GM18951 (cell line): ENCODE results near the gene KDM8.
A peak's percentile ranks its signal among the peaks of the same experiment; 100 is the strongest.

Source experiments
- POLR2A ChIP-seq: IDR thresholded peaks from 4 replicates; pipeline ENCODE4 v1.6.1; 2011; ENCODE audit warnings: mild to moderate bottlenecking; ENCODE audit not compliant: insufficient read length, insufficient read depth; ENCODE audit errors: extremely low read depth
- in situ Hi-C: fragments of 300-500 bp; cut with MboI; formaldehyde crosslinking; loops from one replicate; pipeline ENCODE4 v1.12.0; 2022; ENCODE audit warnings: low sequenced_read_pairs, mixed read lengths, inconsistent platforms; ENCODE audit not compliant: unreplicated experiment

Gene KDM8

DNA sequence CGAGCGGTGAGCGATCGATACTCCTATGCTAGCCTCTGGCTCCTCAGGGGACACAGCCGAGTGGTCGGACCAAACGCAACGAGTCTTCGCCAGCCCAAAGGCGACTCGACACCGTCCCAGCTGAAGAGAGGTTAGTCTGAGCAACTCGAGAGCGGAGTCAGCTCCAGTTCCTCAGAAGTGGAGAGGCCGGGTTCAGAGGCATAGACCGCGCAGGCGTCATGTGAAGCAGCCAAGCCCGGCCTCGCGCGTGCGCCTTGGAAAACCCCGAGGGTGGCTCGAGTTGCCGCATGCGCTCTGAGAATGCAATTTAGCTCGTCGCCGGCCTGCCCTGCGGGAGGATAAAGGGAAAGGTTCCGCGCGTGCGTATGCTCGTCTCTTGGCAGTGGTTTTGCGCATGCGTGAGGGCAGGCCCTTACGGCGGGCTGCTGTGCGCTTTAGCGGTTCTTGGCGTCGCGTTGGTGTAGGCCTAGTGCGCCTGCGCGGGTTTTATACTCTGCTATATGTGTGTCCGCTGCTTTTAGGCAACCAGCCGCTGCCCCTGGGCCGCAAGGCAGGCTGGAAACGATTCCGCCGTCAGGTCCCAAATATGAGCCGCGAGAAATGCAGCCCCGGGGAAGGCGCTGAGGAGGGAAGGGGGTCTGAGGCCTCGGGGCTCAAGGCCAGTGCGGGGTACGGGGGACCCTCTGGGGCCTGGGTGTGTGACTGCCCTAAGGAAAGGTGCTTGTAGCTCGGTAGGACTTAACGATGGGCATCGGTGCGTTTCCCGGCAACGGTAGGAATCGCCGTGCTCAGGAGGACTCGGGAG, at the start of gene KDM8:
KDM8 (plus strand) TSS at position 20 of the 805 bp plus-strand sequence. CDS start 6,598 bp downstream, outside the sequence.
- in situ Hi-C loops: no loop called here
- peak; percentile 95 for TF ChIP-seq POLR2A

DNA sequence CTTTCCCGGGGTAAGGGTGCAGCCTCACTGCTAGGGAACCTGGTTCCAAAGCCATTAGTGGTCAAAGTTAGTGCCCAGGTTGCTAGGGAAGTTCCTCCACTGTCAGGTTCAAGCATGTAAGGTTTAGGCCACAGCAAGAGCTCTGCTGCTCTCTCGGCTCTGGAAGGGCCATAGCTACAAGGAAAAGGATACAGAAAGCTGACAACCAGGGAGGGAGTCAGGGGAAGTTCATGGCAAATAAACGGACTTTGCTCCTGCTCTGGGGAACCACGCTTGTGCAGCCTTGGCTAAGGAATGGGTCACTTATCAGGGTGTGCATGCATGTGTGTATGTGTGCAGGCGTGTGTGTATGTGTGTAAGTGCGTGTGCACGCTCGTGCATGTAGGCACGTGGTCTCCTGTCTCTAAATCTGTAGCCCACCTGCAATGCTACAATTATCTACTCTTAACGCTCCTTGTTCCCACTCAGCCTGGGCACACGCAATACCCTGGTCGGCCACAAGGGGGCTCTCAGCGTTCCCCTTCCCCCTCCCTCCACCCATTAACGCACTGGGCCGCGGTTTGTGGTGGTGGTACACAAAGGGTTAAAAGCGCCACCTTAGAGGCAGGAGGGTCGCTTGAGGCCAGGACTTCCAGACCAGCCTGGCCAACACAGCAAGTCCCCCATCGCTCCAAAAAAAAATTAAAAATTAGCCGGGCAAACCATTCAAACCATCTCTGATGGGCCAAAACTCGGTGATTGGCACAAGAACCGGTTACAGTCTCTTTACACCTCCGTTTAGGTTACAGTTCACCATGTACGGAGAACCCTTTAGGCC, 48.4 kb upstream of the KDM8 start:
- in situ Hi-C loops: no loop called here
- TF ChIP-seq POLR2A: no peak

- no peak for TF ChIP-seq POLR2A
- in situ Hi-C loops: no loop called here
These were observed 46.7 kb upstream of the KDM8 start for GRCh38 chr16:27156579-27156978.

GRCh38 chr16:27161398-27161797, 41.9 kb upstream of the KDM8 start:
- TF ChIP-seq POLR2A: no peak
- in situ Hi-C loops: loop anchor here (10.0 kb wide), 1 partner anchor 303 kb away; no protein-coding TSS in a partner anchor

GRCh38 chr16:27164352-27164751, 39.0 kb upstream of the KDM8 start:
- in situ Hi-C loops: loop anchor here (10.0 kb wide), 1 partner anchor 300 kb away; no protein-coding TSS in a partner anchor
- no peak for TF ChIP-seq POLR2A

DNA sequence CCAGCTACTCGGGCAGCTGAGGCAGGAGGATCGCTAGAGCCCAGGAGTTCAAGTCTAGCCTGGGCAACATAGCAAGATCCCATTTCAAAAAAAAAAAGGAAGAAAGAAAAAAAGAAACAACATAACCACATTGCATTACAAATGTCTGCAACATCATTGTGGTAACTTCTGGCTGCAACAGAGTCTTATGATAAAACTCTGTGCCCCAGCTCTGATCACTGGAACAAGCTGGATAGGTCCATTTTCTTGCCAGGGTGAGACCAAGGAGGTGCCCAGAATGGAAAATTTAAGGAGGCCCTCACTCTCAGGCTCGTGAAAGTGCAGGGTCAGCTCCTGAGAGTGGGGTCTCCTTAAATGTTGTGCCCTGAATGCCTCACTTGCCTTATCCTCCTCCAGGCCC, 37.8 kb upstream of the KDM8 start:
- in situ Hi-C loops: loop anchor here (10.0 kb wide), 1 partner anchor 299 kb away; no protein-coding TSS in a partner anchor
- no peak for TF ChIP-seq POLR2A

- in situ Hi-C loops: loop anchor here (10.0 kb wide), 1 partner anchor 296 kb away; no protein-coding TSS in a partner anchor
- TF ChIP-seq POLR2A: no peak
These were observed 34.5 kb upstream of the KDM8 start for GRCh38 chr16:27168790-27169189.

GRCh38 chr16:27169511-27170071, 33.7 kb upstream of the KDM8 start:
- in situ Hi-C loops: loop anchor here (10.0 kb wide), 1 partner anchor 295 kb away; no protein-coding TSS in a partner anchor
- no peak for TF ChIP-seq POLR2A

DNA sequence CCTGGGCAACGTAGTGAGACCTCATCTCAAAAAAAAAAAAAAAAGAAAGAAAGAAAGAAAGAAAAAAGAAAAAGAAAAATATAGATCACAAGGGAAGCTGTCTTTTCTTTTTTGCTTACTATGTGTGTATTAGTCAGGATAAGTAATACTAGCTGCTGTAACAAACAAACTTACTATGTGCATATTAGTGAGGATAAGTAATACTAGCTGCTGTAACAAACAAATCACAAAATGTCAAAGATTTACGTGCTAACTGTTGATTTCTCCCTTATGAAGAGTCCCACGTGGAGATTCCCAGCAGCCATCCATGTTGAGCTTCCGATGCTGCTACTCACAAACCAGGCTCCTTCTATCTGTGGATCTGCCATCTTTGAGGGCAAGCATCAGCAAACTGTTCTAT, 31.7 kb upstream of the KDM8 start:
- TF ChIP-seq POLR2A: no peak
- in situ Hi-C loops: no loop called here

DNA sequence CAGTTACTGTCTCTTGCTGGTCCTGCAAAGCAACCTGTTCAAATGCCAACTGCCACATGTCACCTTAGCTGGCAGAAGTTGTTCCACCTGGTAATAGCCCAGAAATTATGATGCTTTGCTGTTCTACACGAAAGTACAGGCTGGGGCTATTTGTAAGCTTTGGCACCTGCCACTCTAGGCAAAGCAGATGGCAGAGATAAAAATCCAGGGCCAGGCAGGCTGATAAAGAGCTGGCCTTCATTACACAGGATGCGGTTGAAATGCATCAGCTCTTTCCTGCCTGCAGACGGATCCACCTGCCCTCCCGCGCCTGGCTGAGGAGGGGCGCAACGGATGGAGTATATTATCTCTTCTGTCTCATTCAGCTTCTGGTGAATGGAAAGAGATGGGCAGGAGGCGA, 29.3 kb upstream of the KDM8 start:
- in situ Hi-C loops: no loop called here
- TF ChIP-seq POLR2A: no peak

- in situ Hi-C loops: no loop called here
These were observed 28.5 kb upstream of the KDM8 start for GRCh38 chr16:27174798-27175197.

GRCh38 chr16:27175888-27176287, 27.4 kb upstream of the KDM8 start:
- in situ Hi-C loops: no loop called here
- TF ChIP-seq POLR2A: no peak

More at GRCh38 chr16:27174798-27175197, 28.5 kb upstream of the KDM8 start:
- no peak for TF ChIP-seq POLR2A
